ENCODE data around the gene EPHA2. TPM values are rescaled to one million over a fixed set of nuclear protein-coding genes. Genes with fewer than 3 reads are reported as not detected.

Gene EPHA2
- total RNA-seq, 1 donor from 2014 or later = 264 TPM

DNA sequence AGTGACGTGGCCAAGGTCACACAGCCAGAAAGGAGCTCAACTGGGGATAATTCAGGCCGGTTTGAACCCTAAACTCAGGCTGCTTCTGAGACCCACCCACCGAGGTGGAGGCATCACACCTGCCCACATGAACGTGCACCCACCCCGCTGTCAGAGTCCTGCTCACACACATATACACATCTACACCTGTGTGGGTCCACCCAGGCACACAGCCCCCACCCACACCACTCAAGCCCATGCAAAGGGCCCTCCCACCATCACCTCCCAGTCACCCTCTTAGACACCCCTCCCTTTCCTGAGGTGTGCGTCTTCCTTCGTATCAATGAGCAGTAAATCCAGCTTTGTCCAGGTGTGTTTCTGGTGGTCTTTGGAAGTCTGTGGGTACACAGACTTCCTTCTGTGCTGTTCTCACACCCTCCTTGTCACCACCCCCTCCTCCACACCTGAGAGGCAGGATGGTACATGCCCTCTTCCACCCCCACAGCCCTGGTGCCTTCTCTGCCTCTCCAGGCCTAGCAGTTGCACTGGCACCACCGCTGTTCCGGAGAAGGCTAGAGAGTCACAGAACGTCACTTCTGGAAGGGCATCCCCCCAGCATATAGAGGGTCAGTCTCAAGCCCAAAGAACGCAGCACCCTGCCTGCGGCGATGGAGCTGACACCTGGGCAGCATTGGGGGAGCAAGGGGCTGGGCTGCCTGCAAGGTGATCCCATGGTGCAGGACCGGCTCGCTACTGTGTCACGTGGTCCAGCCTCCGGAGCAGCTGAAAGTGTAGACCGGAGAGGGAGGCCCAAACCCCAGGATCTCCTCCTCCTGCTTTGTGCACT, 63.6 kb downstream of the EPHA2 start:
- TF ChIP-seq POLR2AphosphoS5 (IDR thresholded peaks at IDR 0.05; ENCODE audit: insufficient read depth in 1 of 2, low read depth in 1 of 2) (no peak), POLR2A (IDR thresholded peaks at IDR 0.05) (no peak), CTCF (IDR thresholded peaks at IDR 0.05) (no peak)

GRCh38 chr1:16091296-16091695, 64.6 kb downstream of the EPHA2 start:
- no peaks in the 10 kb centered on the region for H3K9me3 ChIP-seq
- peak overlapping the region; percentile 48 for H3K27ac ChIP-seq
- H3K27me3 ChIP-seq = no peaks in the 10 kb centered on the region
- H3K4me3 ChIP-seq = no peak overlapping the region
- H3K4me1 ChIP-seq = peaks cover 19% of the 10 kb centered on the region
- peak; percentile 32 to 49 for TF ChIP-seq POLR2AphosphoS5 (IDR thresholded peaks at IDR 0.05; ENCODE audit: insufficient read depth in 1 of 2, low read depth in 1 of 2)
- TF ChIP-seq CTCF (IDR thresholded peaks at IDR 0.05) = no peak
- intact Hi-C loops (cut with DNase I) = no loop called here
- DNase-seq (ENCODE audit: extremely low spot score in 2 of 2) = no peak
- H3K36me3 ChIP-seq = no peaks in the 10 kb centered on the region

More for the DNA sequence above, 63.6 kb downstream of the EPHA2 start:
- no peaks in the 10 kb centered on the region for H3K9me3 ChIP-seq
- H3K4me3 ChIP-seq = no peak overlapping the region
- no peaks in the 10 kb centered on the region for H3K27me3 ChIP-seq
- H3K4me1 ChIP-seq = peaks cover 19% of the 10 kb centered on the region
- intact Hi-C loops (cut with DNase I) = no loop called here
- H3K27ac ChIP-seq = peak overlapping the region; percentile 48
- DNase-seq (ENCODE audit: extremely low spot score in 2 of 2) = no peak
- H3K36me3 ChIP-seq = no peaks in the 10 kb centered on the region

DNA sequence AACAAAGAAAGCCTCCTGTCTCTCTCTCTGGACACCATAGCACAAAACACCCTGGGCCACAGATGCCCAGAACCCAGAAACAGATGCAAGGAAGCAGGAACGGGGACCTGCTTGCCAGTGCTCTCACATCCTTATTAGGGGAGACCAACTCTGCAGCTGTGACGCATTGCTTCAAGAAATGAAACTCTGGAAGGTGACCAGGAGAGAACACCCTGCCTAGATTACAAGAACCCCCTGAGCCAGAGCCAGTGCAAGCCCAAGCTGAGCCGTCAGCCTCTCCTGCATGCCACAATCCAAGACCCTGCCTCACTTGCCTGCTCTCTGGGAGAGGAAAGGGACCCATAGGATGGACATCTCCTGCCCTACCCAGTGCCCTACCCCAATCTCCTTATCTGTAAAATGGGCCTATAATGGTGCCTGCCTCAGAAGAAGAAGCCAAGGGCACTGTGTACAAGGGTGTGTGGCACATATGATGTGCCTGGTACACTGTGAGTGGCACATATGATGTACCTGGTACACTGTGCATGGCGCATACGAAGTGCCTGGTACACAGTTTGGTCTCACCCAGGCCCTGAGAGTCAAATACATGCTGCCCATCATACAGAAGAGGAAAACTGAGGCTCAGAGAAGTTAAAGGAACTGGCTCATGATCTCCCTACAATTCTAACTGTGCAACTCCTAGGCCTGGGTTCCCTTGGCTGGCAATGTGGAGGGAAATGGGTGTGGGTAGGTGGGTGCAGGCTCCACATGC, 65.6 kb downstream of the EPHA2 start:
- DNase-seq (ENCODE audit: extremely low spot score in 2 of 2) = no peak
- no peaks in the 10 kb centered on the region for H3K27me3 ChIP-seq
- H3K27ac ChIP-seq = no peak overlapping the region
- H3K4me1 ChIP-seq = peaks cover 19% of the 10 kb centered on the region
- intact Hi-C loops (cut with DNase I) = no loop called here
- H3K4me3 ChIP-seq = no peak overlapping the region
- TF ChIP-seq CTCF (IDR thresholded peaks at IDR 0.05) (no peak), POLR2A (IDR thresholded peaks at IDR 0.05) (no peak), POLR2AphosphoS5 (IDR thresholded peaks at IDR 0.05; ENCODE audit: insufficient read depth in 1 of 2, low read depth in 1 of 2) (no peak)
- no peaks in the 10 kb centered on the region for H3K9me3 ChIP-seq
- no peaks in the 10 kb centered on the region for H3K36me3 ChIP-seq

DNA sequence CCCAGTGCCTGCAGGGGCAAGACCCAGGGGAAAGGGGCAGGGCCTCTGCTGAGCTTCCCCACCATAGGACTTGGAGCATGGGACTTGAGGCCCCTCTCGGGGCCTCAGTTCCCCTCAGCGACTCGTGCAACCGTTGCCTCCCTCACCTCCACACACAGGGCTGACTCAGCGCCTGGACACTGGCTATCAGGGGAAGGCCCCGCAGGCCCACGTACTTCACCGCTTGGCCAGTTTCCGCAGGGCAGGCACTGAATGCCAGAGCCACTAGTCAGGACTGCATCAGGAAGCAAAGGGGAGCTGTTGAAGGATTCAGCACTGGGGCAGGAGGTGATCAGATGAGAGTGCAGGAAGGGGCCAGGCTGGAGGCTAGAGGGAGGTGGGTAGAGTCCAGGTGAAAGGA, 66.9 kb downstream of the EPHA2 start:
- H3K4me3 ChIP-seq = no peak overlapping the region
- TF ChIP-seq POLR2AphosphoS5 (IDR thresholded peaks at IDR 0.05; ENCODE audit: insufficient read depth in 1 of 2, low read depth in 1 of 2) (no peak), POLR2A (IDR thresholded peaks at IDR 0.05) (no peak), CTCF (IDR thresholded peaks at IDR 0.05) (no peak)
- intact Hi-C loops (cut with DNase I) = no loop called here

More for the DNA sequence above, 66.9 kb downstream of the EPHA2 start:
- Histone ChIP-seq H3K36me3 (no peaks in the 10 kb centered on the region), H3K27ac (no peak overlapping the region), H3K9me3 (no peaks in the 10 kb centered on the region), H3K4me1 (peaks cover 19% of the 10 kb centered on the region), H3K27me3 (no peaks in the 10 kb centered on the region)
- DNase-seq (ENCODE audit: extremely low spot score in 2 of 2) = no peak
